ENCODE measurements around the gene CD300E. TPM values are rescaled to one million over a fixed set of nuclear protein-coding genes. Genes with fewer than 3 reads are reported as not detected.

CD300E gene
- total and polyA plus RNA-seq, 2 of the 13 experiments (the other 11 are each of a cell fraction or from before 2014, with no cell fraction given), result not detected

DNA sequence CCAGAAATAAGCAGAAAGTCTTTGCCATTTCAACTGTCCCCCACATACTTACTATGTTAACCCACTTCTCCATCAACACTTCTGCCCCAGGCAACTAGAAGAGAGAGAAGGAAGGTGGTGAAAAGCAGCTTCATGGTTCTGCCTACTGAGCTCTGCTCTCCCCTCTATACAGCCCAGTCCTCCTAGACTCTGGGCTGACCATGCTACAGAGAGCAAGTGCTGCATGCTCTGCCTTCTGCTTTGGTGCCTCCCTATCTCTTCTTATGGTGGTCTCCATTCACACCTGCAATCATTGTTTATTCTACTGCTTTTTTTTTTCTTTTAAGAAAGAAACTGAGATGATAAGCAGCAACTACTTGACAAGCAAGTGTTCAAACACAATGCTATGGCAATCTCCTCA, 20.3 kb upstream of the CD300E start:
- Histone ChIP-seq H3K4me3 (replicated peaks in 1 of 3; ENCODE audit: insufficient read depth in 1 of 3, low read depth in 2 of 3, low read length in 3 of 3) (no peak overlapping the region), H3K36me3 (replicated peaks in 1 of 2; ENCODE audit: control insufficient read depth in 1 of 2, insufficient read depth in 2 of 2, low read length in 2 of 2) (no peaks in the 10 kb centered on the region), H3K79me2 (ENCODE audit: insufficient read depth, low read length) (no peaks in the 10 kb centered on the region), H3K27me3 (ENCODE audit: control insufficient read depth in 1 of 2, insufficient read depth in 2 of 2, low read length in 2 of 2) (peaks cover 10 to 56% of the 10 kb centered on the region in 2 experiments; a peak in 4 of 5 replicates), H4K20me1 (ENCODE audit: insufficient read depth, low read length) (no peaks in the 10 kb centered on the region), H2AFZ (ENCODE audit: low read length) (no peak overlapping the region), H3K4me1 (ENCODE audit: insufficient read depth, low read length) (no peaks in the 10 kb centered on the region), H3K27ac (ENCODE audit: extremely low read length, insufficient read depth, low read length) (no peak overlapping the region), H3K9ac (ENCODE audit: insufficient read depth, low read depth, low read length) (no peak overlapping the region), H3K4me2 (ENCODE audit: low read depth, low read length) (no peak overlapping the region), H3K9me3 (ENCODE audit: low read length) (no peaks in the 10 kb centered on the region)
- TF ChIP-seq ZNF20 (CRISPR knock-in tag; IDR thresholded peaks at IDR 0.05) (no peak), RFX5 (IDR thresholded peaks at IDR 0.05; ENCODE audit: low read depth, low read length) (no peak), ZNF17 (CRISPR knock-in tag; IDR thresholded peaks at IDR 0.05) (no peak), ZNF296 (CRISPR knock-in tag; conservative IDR thresholded peaks at IDR 0.05) (no peak), THAP9 (CRISPR knock-in tag; IDR thresholded peaks at IDR 0.05; ENCODE audit: borderline replicate concordance) (no peak), ZNF34 (CRISPR knock-in tag; IDR thresholded peaks at IDR 0.05; ENCODE audit: borderline replicate concordance) (no peak), ATF1 (CRISPR knock-in tag; IDR thresholded peaks at IDR 0.05) (no peak), ZNF850 (CRISPR knock-in tag; conservative IDR thresholded peaks at IDR 0.05) (no peak), KAT8 (CRISPR knock-in tag; IDR thresholded peaks at IDR 0.05) (no peak), AHR (CRISPR knock-in tag; IDR thresholded peaks at IDR 0.05) (no peak), POGZ (CRISPR knock-in tag; IDR thresholded peaks at IDR 0.05) (no peak), ZNF577 (CRISPR knock-in tag; IDR thresholded peaks at IDR 0.05; ENCODE audit: borderline replicate concordance, low read depth) (no peak), TCF7 (IDR thresholded peaks at IDR 0.05; ENCODE audit: low read depth) (no peak), ZNF432 (CRISPR knock-in tag; IDR thresholded peaks at IDR 0.05; ENCODE audit: borderline replicate concordance) (no peak), HDAC6 (IDR thresholded peaks at IDR 0.05; ENCODE audit: low read depth, low read length) (no peak)
- TF ChIP-seq, protein P1, sequence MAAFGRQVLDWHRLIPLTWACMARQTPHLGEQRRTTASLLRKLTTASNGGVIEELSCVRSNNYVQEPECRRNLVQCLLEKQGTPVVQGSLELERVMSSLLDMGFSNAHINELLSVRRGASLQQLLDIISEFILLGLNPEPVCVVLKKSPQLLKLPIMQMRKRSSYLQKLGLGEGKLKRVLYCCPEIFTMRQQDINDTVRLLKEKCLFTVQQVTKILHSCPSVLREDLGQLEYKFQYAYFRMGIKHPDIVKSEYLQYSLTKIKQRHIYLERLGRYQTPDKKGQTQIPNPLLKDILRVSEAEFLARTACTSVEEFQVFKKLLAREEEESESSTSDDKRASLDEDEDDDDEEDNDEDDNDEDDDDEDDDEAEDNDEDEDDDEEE (CRISPR knock-in tag; IDR thresholded peaks at IDR 0.05), result no peak
- POLR2A ChIA-PET, result no interaction called here
- BruUV-seq (replicated peaks), result no TSS peak
- CTCF ChIA-PET (ENCODE audit: low intra/inter-chr PET ratio, low total read pairs), result no interaction called here
- DNase-seq (ENCODE audit: low spot score) (no peak), FAIRE-seq (no peak), ATAC-seq (no peak)
- intact Hi-C loops (cut with micrococcal nuclease; ENCODE audit: unreplicated experiment) (no loop called here), in situ Hi-C loops (cut with HindIII; ENCODE audit: extremely low pct_ligation_motif_present, low pct_unique_long_range_greater_than_20kb) (no loop called here)

Data from HepG2 (cell line).